HL-60 (cell line): ENCODE data around the gene UFD1.

Experiments
- DNase-seq, 2 experiments: peaks; one replicate each; pipeline ENCODE4 v3.0.0-alpha.2; 2010 to 2020; ENCODE audit warnings: low read depth in 1 of 2, low spot score in 1 of 2
- H3K27ac ChIP-seq: fragments of 250-450 bp; sonication (Bioruptor Pico); replicated peaks from 2 replicates; pipeline ENCODE4 v1.5.1; 2020; ENCODE audit warnings: mild to moderate bottlenecking, moderate library complexity
- H3K27me3 ChIP-seq: fragments of 250-450 bp; sonication (Bioruptor Pico); 2 replicates; pipeline ENCODE4 v1.5.1; 2021; ENCODE audit warnings: mild to moderate bottlenecking, moderate library complexity; ENCODE audit not compliant: insufficient read depth, poor library complexity, severe bottlenecking
- H3K4me3 ChIP-seq: replicated peaks from 2 replicates; pipeline ENCODE4 v1.5.1; 2011; ENCODE audit warnings: mild to moderate bottlenecking, control low read depth, low read length; ENCODE audit not compliant: insufficient read depth
- CTCF ChIP-seq: IDR thresholded peaks from one replicate; pipeline ENCODE4 v1.5.1; 2011; ENCODE audit warnings: low read length, control low read depth, inconsistent platforms; ENCODE audit not compliant: insufficient read depth
- GABPA ChIP-seq: IDR thresholded peaks from 2 replicates; pipeline ENCODE4 v1.6.1; 2012; ENCODE audit warnings: low read depth
- POLR2AphosphoS5 ChIP-seq: IDR thresholded peaks from 2 replicates; pipeline ENCODE4 v1.6.1; 2012; ENCODE audit warnings: low read depth
- REST ChIP-seq: IDR thresholded peaks from 2 replicates; pipeline ENCODE4 v1.6.1; 2012; ENCODE audit warnings: low read depth; ENCODE audit not compliant: insufficient replicate concordance
- SPI1 ChIP-seq: IDR thresholded peaks from 2 replicates; pipeline ENCODE4 v1.6.1; 2012; ENCODE audit warnings: low read depth, mild to moderate bottlenecking, borderline replicate concordance

Gene UFD1

GRCh38 chr22:19496324-19496630 is 17.3 kb upstream of the UFD1 start:
- Histone ChIP-seq H3K27ac (no peak overlapping the region), H3K4me3 (no peak overlapping the region), H3K27me3 (no peaks in the 10 kb centered on the region)
- TF ChIP-seq POLR2AphosphoS5 (no peak), REST (no peak), CTCF (no peak), GABPA (no peak), SPI1 (no peak)
- DNase-seq = no peak

GRCh38 chr22:19495562-19496323 is 16.8 kb upstream of the UFD1 start:
- H3K27me3 ChIP-seq = no peaks in the 10 kb centered on the region
- no peak for TF ChIP-seq GABPA
- TF ChIP-seq REST = no peak
- no peak for TF ChIP-seq SPI1
- no peak for TF ChIP-seq CTCF
- no peak for TF ChIP-seq POLR2AphosphoS5
- no peak overlapping the region for H3K4me3 ChIP-seq
- DNase-seq = no peak
- no peak overlapping the region for H3K27ac ChIP-seq

- no peaks in the 10 kb centered on the region for H3K27me3 ChIP-seq
These were observed 15.7 kb upstream of the UFD1 start for GRCh38 chr22:19494676-19495173.

More at GRCh38 chr22:19494676-19495173, 15.7 kb upstream of the UFD1 start:
- Histone ChIP-seq H3K4me3 (no peak overlapping the region), H3K27ac (no peak overlapping the region)
- TF ChIP-seq GABPA (no peak), SPI1 (no peak), CTCF (no peak), REST (no peak), POLR2AphosphoS5 (no peak)
- DNase-seq = no peak
